AG09309 (cell line): Measurements from ENCODE around the gene MBD3L2B.
"Not testable (repeated sequence)": the region's sequence is repeated elsewhere in the genome, so short reads cannot be mapped to it uniquely, and the experiment has no call there.

Source experiments
- DNase-seq: peaks from one replicate; pipeline ENCODE4 v3.0.0-alpha.2; 2010; ENCODE audit warnings: low read depth
- H3K4me3 ChIP-seq: 2 replicates; pipeline ENCODE4 v1.5.1; 2011; ENCODE audit warnings: mild to moderate bottlenecking, low read depth, low read length, moderate library complexity; ENCODE audit not compliant: control insufficient read depth
- TF ChIP-seq, protein P1 (sequence below): IDR thresholded peaks from 2 replicates; pipeline ENCODE4 v1.5.1; 2011; ENCODE audit warnings: mild to moderate bottlenecking, low read depth, low read length, inconsistent platforms; ENCODE audit not compliant: insufficient read depth, control insufficient read depth; ENCODE audit errors: missing control alignments

The MBD3L2B gene

DNA sequence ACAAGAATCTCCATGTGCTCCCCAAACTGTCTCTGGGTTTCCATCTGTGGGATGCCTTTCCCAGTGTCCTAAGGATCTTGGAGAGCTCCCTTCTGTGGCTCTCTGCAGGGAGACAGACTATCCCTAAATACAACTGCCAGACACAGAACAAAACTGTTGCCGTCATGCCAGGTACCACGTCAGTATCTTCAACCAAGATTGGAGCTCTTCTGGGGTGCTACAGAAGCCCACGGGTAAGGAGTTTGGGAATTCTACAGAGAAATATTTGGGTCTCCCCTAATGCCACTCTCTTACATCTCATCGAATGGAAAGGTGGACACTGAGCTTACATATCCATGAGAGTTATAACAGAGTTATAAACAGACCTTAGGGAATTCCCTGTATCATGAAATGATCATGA, 42.1 kb upstream of the MBD3L2B start:
- no peak for DNase-seq
- TF ChIP-seq, protein P1, sequence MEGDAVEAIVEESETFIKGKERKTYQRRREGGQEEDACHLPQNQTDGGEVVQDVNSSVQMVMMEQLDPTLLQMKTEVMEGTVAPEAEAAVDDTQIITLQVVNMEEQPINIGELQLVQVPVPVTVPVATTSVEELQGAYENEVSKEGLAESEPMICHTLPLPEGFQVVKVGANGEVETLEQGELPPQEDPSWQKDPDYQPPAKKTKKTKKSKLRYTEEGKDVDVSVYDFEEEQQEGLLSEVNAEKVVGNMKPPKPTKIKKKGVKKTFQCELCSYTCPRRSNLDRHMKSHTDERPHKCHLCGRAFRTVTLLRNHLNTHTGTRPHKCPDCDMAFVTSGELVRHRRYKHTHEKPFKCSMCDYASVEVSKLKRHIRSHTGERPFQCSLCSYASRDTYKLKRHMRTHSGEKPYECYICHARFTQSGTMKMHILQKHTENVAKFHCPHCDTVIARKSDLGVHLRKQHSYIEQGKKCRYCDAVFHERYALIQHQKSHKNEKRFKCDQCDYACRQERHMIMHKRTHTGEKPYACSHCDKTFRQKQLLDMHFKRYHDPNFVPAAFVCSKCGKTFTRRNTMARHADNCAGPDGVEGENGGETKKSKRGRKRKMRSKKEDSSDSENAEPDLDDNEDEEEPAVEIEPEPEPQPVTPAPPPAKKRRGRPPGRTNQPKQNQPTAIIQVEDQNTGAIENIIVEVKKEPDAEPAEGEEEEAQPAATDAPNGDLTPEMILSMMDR: no peak
- H3K4me3 ChIP-seq: no peak overlapping the region

DNA sequence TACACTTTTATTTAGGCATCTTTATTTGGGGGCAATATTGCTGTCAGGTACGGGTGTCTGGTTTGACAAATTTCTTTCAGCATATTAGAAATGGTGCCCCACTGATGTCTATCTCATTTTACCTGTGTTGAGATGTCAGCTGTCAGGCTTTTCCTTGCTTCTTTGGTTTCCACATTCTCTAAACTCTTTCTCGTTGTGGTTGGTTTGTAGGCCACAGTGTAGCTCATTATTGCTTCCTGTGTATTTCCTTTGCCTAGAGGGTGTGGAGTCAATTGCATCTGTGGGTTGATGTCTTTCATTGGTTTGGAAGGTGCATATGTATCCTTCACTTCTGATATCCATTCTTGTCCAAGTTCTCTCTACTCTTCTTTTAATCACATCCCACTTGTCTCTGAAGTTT, 38.7 kb upstream of the MBD3L2B start:
- not testable (repeated sequence) for H3K4me3 ChIP-seq, DNase-seq

DNA sequence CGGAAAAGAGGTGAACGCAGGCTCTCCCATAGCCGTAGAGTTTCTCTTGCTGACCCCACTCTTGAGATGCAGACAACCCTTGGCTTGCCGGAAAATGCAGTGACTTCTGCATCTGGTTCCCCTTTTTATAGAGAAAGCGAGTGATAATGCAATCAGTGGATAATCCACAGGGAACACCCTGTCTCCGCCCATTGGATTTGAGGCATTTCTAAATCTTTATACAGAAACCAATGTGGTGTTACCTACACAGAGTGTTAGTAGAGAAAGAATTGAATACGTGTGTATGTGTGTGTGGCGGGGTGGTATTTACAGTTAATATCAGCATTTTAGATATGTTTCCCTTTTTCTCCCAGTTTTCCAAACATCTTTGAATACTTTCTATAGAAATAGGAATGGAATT, 37.3 kb upstream of the MBD3L2B start, which contains the start of gene MBD3L3:
Gene MBD3L3 (minus strand): TSS at position 101 of the 400 bp plus-strand sequence. CDS start 71 bp downstream, at position 30.
- H3K4me3 ChIP-seq, DNase-seq: not testable (repeated sequence)

DNA sequence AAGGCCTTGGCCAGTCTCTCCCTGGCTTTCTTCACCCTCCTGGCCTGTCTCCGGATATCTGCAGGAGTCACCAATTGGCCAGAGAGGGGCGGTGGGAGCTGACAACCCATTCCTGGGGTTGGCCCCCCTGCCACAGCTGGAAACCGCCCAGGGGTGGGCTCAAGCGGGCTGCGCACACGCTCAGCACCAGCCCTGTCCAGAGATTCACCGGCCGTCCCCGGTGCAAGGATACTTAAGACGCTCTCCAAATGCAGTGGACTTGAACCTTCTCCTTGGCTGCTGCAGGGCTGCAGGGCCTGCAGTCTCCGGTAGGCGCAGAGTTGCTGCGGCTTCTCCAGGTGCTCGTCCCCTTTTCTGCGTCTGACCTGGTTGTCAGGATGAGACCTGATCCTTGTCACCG, 35.1 kb upstream of the MBD3L2B start:
- not testable (repeated sequence) for DNase-seq, H3K4me3 ChIP-seq

DNA sequence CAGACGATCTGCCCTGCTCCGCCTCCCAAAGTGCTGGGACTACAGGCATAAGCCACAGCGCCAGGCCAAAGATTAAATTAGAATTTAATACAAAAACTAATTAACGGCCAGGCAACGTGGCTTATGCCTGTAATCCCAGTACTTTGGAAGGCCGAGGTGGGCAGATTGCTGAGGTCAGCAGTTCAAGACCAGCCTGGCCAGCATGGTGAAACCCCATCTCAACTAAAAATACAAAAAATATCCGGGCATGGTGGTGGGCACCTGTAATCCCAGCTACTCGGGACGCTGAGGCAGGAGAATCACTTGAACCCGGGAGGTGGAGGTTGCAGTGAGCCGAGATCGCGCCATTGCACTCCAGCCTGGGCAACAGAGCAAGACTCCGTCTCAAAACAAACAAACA, 34.4 kb upstream of the MBD3L2B start:
- DNase-seq, H3K4me3 ChIP-seq: not testable (repeated sequence)

DNA sequence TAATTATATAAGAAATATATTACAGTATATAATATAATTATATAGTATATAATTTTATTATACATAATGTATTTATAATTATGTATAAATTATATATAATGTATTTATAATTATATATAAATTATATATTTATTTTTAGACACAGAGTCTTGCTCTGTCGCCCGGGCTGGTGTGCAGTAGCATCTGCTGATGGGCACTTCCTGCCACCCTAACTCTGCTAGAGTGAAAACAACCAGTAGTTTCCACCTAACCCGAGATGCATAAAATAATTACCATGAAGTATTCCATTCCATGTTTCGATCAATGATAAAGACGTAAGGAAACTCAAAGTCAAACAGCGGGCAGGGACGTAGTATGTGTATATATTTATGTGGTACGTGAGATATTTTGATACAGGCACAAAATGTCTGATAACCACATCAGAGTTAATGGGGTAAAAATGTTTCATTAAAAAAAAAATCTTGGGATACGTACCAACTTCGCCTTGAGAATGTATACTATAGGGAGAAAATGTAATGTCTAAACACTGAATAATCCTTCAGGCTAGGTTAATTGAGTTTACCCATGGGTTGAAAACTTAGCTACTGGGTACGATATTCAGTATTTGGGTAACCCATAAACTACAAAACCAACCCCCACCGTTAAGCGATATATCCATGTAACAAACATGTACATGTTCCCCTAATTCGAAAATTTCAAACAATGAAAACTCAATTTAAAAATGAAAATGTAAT, 33.6 kb upstream of the MBD3L2B start:
- not testable (repeated sequence) for DNase-seq, H3K4me3 ChIP-seq

DNA sequence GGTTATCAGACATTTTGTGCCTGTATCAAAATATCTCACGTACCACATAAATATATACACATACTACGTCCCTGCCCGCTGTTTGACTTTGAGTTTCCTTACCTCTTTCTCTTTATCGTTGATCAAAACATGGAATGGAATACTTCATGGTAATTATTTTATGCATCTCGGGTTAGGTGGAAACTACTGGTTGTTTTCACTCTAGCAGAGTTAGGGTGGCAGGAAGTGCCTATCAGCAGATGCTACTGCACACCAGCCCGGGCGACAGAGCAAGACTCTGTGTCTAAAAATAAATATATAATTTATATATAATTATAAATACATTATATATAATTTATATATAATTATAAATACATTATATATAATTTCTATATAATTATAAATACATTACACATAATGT, 31.7 kb upstream of the MBD3L2B start:
- H3K4me3 ChIP-seq, DNase-seq: not testable (repeated sequence)

DNA sequence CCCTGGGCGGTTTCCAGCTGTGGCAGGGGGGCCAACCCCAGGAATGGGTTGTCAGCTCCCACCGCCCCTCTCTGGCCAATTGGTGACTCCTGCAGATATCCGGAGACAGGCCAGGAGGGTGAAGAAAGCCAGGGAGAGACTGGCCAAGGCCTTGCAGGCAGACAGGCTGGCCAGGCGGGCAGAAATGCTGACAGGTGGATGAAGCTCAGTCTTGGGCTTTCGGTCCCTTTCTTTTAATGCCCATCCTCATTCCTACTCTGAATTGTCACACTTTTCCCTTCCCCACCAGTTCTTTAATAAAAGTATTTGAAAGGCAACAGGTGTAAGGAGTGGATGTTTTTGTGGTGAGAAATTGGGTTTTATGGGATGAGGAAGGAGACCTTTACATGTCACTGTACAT, 30.2 kb upstream of the MBD3L2B start:
- DNase-seq, H3K4me3 ChIP-seq: not testable (repeated sequence)

DNA sequence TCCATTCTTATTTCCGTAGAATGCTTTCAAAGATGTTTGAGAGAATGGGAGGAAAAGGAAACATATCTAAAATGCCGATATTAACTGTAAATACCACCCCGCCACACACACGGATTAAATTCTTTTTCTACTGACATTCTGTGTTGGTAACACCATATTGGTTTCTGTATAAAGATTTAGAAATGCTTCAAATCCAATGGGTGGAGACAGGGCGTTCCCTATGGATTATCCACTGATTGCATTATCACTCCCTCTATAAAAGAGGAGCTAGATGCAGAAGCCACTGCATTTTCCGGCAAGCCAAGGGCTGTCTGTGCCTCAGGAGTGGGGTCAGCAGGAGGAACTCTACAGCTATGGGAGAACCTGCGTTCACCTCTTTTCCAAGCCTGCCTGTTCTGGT, 27.8 kb upstream of the MBD3L2B start, which contains the start of gene MBD3L2:
Gene MBD3L2 (plus strand): TSS at position 301 of the 400 bp plus-strand sequence. CDS start 53 bp downstream, at position 354.
- DNase-seq, H3K4me3 ChIP-seq: not testable (repeated sequence)

DNA sequence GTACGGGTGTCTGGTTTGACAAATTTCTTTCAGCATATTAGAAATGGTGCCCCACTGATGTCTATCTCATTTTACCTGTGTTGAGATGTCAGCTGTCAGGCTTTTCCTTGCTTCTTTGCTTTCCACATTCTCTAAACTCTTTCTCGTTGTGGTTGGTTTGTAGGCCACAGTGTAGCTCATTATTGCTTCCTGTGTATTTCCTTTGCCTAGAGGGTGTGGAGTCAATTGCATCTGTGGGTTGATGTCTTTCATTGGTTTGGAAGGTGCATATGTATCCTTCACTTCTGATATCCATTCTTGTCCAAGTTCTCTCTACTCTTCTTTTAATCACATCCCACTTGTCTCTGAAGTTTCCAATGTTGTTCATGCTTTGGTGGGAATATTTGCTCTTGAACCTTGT, 20.3 kb upstream of the MBD3L2B start:
- H3K4me3 ChIP-seq, DNase-seq: not testable (repeated sequence)

DNA sequence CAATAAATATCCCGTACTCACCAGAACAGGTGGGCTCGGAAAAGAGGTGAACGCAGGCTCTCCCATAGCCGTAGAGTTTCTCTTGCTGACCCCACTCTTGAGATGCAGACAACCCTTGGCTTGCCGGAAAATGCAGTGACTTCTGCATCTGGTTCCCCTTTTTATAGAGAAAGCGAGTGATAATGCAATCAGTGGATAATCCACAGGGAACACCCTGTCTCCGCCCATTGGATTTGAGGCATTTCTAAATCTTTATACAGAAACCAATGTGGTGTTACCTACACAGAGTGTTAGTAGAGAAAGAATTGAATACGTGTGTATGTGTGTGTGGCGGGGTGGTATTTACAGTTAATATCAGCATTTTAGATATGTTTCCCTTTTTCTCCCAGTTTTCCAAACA, 18.8 kb upstream of the MBD3L2B start, which contains the start of gene MBD3L4:
Gene MBD3L4 (minus strand): TSS at position 101 of the 400 bp plus-strand sequence. CDS start 35 bp downstream, at position 66.
- H3K4me3 ChIP-seq, DNase-seq: not testable (repeated sequence)

DNA sequence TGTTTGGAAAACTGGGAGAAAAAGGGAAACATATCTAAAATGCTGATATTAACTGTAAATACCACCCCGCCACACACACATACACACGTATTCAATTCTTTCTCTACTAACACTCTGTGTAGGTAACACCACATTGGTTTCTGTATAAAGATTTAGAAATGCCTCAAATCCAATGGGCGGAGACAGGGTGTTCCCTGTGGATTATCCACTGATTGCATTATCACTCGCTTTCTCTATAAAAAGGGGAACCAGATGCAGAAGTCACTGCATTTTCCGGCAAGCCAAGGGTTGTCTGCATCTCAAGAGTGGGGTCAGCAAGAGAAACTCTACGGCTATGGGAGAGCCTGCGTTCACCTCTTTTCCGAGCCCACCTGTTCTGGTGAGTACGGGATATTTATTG, 9.0 kb upstream of the MBD3L2B start, which contains the start of gene MBD3L5:
Gene MBD3L5 (plus strand): TSS at position 301 of the 400 bp plus-strand sequence. CDS start 34 bp downstream, at position 335.
- DNase-seq, H3K4me3 ChIP-seq: not testable (repeated sequence)

DNA sequence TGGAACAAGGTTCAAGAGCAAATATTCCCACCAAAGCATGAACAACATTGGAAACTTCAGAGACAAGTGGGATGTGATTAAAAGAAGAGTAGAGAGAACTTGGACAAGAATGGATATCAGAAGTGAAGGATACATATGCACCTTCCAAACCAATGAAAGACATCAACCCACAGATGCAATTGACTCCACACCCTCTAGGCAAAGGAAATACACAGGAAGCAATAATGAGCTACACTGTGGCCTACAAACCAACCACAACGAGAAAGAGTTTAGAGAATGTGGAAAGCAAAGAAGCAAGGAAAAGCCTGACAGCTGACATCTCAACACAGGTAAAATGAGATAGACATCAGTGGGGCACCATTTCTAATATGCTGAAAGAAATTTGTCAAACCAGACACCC, 7.6 kb upstream of the MBD3L2B start:
- not testable (repeated sequence) for H3K4me3 ChIP-seq, DNase-seq
